HG02884 (cell line): ENCODE results near the gene TMEM100.

Source experiments
- ATAC-seq: cut with Tn5 transposase; IDR thresholded peaks from one replicate; pipeline ENCODE4 v1.9.1; 2021; ENCODE audit warnings: mild to moderate bottlenecking, moderate library complexity; ENCODE audit not compliant: unreplicated experiment

Gene TMEM100

GRCh38 chr17:55720919-55721836, 1.5 kb downstream of the TMEM100 start:
- no peak for ATAC-seq

- ATAC-seq, result peak; percentile 72
Measured at GRCh38 chr17:55717898-55718735, 4.5 kb downstream of the TMEM100 start.

GRCh38 chr17:55717432-55717831, 5.2 kb downstream of the TMEM100 start:
- ATAC-seq, result no peak

- ATAC-seq, result no peak
Measured at GRCh38 chr17:55710829-55711496, 11.7 kb downstream of the TMEM100 start.

GRCh38 chr17:55710410-55710809, 12.3 kb downstream of the TMEM100 start:
- ATAC-seq, result no peak

- ATAC-seq, result no peak
Measured at GRCh38 chr17:55709984-55710383, 12.7 kb downstream of the TMEM100 start.

GRCh38 chr17:55709440-55709839, 13.2 kb downstream of the TMEM100 start:
- no peak for ATAC-seq

GRCh38 chr17:55708175-55708974, 14.3 kb downstream of the TMEM100 start:
- ATAC-seq, result no peak

GRCh38 chr17:55706808-55707773, 15.6 kb downstream of the TMEM100 start:
- no peak for ATAC-seq

GRCh38 chr17:55705847-55706246, 16.8 kb downstream of the TMEM100 start:
- peak; percentile 88 for ATAC-seq

GRCh38 chr17:55704401-55704800, 18.3 kb downstream of the TMEM100 start:
- ATAC-seq, result no peak

- ATAC-seq, result no peak
Measured at GRCh38 chr17:55702150-55702549, 20.5 kb downstream of the TMEM100 start.

- no peak for ATAC-seq
Measured at GRCh38 chr17:55699181-55699860, 23.3 kb downstream of the TMEM100 start.

GRCh38 chr17:55694286-55694910, 28.3 kb downstream of the TMEM100 start:
- no peak for ATAC-seq

- ATAC-seq, result no peak
Measured at GRCh38 chr17:55693254-55694216, 29.1 kb downstream of the TMEM100 start.

- no peak for ATAC-seq
Measured at GRCh38 chr17:55692276-55692675, 30.4 kb downstream of the TMEM100 start.

- ATAC-seq, result no peak
Measured at GRCh38 chr17:55691666-55692065, 31.0 kb downstream of the TMEM100 start.
